Measurements from ENCODE around the gene CASK.
"Not testable (repeated sequence)": the region's sequence is repeated elsewhere in the genome, so short reads cannot be mapped to it uniquely, and the experiment has no call there.

Gene CASK

GRCh38 chrX:41515376-41515775, 408.0 kb downstream of the CASK start:
- DNase-seq (ENCODE audit: low read depth): no peak

DNA sequence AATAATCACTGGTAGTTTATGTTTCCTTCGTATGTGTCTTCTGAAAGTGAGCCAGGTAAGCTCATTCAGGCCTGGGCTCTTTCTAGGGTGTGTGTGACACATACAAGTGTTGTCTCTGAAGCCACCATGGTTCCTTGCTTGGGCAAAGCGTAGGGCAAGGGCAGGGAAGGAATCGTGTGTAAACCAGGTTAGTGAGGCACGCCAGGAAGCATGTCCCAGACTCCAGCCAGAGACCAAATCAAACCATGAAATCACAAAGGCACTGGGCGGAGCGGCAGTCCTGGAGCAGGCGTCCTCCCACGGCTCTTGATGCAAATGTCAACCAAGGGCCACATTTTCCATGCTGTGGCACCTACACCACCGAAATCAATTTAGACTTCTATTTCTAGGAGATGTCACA, 409.2 kb downstream of the CASK start:
- DNase-seq (ENCODE audit: low read depth): no peak

- not testable (repeated sequence) for DNase-seq (ENCODE audit: low read depth)
Measured at GRCh38 chrX:41512853-41513252, 410.5 kb downstream of the CASK start.

DNA sequence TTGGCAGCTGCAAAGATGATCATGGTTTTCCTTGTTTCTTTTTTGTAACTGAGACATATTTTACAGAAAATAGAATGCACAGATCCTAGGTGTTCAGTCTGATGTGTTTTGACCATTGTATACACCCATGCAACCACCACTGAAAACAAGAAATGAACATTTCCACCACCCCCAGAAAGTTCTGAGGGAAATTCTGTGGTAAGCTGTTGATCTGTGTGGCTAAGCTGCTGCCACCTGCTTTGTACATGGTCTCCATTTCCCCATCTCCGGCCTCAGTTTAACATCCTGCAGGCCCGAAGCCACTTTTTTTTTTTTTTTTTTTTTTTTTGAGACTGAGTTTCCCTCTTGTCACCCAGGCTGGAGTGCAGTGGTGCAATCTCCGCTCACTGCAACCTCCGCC, 411.0 kb downstream of the CASK start:
- DNase-seq (ENCODE audit: low read depth): no peak

- no peak for DNase-seq (ENCODE audit: low read depth)
Measured at GRCh38 chrX:41507919-41508318, 415.4 kb downstream of the CASK start.

DNA sequence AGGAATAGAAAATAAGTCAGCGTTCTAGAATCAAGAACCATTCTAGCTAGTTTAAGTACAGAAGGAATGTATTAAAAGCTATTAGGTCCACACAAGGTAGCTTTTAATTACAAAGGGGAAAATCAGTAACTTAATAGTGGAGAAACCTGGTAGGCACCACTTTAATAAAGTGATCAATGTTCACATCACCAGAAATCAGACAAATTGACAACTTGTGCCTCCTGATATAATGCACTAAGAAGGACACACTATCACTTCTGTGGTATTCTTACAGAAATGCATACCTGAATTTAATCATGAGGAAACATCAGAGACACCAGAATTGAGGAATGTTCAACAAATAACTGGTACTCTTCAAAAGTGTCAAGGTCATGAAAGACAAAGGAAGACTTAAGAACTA, 421.4 kb downstream of the CASK start:
- no peak for DNase-seq (ENCODE audit: low read depth)

- no peak for DNase-seq (ENCODE audit: low read depth)
Measured at GRCh38 chrX:41499984-41500383, 423.4 kb downstream of the CASK start.

- DNase-seq (ENCODE audit: low read depth): no peak
Measured at GRCh38 chrX:41499195-41499594, 424.2 kb downstream of the CASK start.

DNA sequence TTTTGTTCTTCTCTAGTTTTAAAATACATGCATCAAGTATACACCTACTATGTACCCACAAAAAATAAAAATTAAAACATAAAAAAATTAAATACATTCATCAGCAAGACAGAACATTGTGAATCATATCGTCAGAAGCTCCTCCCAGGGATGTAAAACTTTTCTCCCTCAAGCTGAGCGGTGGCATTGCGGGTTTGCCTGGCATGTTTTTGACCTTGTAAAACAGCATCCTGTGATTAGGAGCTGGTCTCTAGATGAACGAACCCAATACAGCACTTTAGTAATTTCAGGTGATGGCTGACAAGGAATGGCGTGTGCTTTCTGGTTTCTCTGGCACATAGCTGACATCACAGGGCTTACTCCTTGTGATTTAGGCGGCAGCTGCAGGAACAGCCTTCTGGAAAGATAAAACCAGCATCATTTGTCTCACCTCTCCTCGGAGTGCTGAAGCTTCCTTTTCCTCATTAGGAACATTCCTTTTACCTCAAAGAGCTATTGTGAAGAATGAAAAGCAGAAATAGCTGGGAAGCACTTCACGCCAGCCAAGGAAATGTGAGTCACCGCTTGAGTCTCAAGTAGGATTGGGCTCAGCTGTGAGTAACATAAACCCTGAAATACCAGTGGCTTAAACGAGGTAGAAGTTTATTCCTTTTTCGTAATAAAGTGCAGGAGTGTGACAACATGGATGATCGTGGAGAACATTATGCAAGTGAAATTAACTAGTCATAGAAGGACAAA, 431.9 kb downstream of the CASK start:
- no peak for DNase-seq (ENCODE audit: low read depth)

DNA sequence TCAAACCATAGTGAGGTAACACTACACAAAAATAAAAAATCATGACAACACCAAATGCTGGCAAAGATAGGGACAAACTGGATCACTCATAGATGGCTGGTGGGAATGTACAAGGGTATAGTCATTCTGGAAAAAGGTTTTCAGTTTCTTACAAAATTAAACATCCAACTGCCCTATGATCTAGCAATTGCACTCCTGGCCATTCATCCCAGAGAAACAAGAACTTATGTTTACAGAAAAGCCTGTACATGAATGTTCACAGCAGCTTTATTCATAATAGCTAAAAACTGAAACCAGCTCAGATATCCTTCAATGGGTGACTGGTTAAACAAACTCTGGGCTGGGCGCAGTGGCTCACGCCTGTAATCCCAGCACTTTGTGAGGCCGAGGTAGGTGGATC, 432.9 kb downstream of the CASK start:
- DNase-seq (ENCODE audit: low read depth): no peak

DNA sequence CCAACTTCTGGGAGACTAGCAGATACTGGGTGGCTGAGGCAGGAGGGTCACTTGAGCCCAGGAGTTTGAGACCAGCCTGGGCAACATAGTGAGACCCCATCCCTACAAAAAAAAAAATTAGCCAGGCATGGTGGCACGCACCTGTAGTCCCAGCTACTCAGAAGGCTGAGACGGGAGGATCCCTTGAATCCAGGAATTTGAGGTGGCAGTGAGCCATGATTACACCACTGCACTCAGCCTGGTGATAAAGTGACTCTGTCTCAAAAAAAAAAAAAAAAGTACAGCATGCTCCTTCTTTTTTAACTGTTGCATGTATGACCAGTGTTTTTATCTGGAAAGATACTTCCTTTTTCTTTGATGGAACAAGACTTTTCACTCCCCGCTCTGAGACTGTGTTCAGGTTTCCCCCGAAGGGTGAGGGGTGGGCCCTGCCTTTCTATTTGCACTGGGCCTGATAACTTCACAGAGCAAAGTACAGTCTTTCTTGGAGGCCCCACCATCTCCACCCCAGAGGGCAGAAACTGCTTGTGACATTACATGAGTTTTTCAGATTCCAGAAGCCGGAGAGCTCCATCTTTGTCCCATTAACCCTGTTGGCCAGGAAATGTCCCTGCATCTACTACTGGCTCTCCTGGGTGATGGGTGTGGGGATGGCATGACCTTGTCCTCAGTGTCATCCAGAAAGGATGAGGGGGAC, 441.1 kb downstream of the CASK start:
- no peak for DNase-seq (ENCODE audit: low read depth)

- DNase-seq (ENCODE audit: low read depth): no peak
Measured at GRCh38 chrX:41481264-41482109, 441.9 kb downstream of the CASK start.

GRCh38 chrX:41480508-41481260, 442.7 kb downstream of the CASK start:
- no peak for DNase-seq (ENCODE audit: low read depth)

- no peak for DNase-seq (ENCODE audit: low read depth)
Measured at GRCh38 chrX:41478381-41478911, 444.9 kb downstream of the CASK start.

- no peak for DNase-seq (ENCODE audit: low read depth)
Measured at GRCh38 chrX:41475591-41476241, 447.6 kb downstream of the CASK start.

- DNase-seq (ENCODE audit: low read depth): no peak
Measured at GRCh38 chrX:41475191-41475590, 448.2 kb downstream of the CASK start.

DNA sequence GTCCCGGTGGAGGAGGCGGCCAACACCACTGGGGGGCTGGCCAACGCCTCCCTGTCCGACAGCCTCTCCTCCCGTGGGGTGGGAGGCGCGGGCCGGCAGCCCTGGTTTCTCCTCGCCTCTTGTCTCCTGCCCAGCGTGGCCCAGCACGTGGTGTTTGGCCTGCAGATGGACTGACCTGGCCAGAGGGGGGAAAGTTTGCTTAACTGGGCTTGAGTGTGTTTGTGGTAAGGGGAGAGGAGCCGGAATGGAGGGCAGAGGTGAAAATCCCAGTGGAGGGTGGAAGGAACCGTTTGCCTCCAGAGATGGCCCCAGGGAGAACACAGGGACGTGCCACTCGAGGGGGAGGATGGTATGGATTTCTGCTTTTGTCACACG, 448.6 kb downstream of the CASK start:
- no peak for DNase-seq (ENCODE audit: low read depth)

DNA sequence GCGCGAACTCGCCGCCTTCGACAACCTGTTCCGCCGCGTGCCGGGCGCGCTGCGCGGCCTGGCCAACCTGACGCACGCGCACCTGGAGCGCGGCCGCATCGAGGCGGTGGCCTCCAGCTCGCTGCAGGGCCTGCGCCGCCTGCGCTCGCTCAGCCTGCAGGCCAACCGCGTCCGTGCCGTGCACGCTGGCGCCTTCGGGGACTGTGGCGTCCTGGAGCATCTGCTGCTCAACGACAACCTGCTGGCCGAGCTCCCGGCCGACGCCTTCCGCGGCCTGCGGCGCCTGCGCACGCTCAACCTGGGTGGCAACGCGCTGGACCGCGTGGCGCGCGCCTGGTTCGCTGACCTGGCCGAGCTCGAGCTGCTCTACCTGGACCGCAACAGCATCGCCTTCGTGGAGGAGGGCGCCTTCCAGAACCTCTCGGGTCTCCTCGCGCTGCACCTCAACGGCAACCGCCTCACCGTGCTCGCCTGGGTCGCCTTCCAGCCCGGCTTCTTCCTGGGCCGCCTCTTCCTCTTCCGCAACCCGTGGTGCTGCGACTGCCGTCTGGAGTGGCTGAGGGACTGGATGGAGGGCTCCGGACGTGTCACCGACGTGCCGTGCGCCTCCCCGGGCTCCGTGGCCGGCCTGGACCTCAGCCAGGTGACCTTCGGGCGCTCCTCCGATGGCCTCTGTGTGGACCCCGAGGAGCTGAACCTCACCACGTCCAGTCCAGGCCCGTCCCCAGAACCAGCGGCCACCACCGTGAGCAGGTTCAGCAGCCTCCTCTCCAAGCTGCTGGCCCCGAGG, 449.2 kb downstream of the CASK start:
- no peak for DNase-seq (ENCODE audit: low read depth)

GRCh38 chrX:41472231-41472815, 451.0 kb downstream of the CASK start:
- DNase-seq (ENCODE audit: low read depth): no peak

GRCh38 chrX:41471786-41472185, 451.6 kb downstream of the CASK start:
- no peak for DNase-seq (ENCODE audit: low read depth)

Measured in stimulated activated CD8-positive, alpha-beta memory T cell treated with anti-CD3 and anti-CD28 coated beads, Interleukin-7, amount 100 ng/mL, for 24 hours (primary cell).